ENCODE data around the gene WDSUB1. TPM values are rescaled to one million over a fixed set of nuclear protein-coding genes. Genes with fewer than 3 reads are reported as not detected.

WDSUB1 gene
- total RNA-seq, 1 experiment from 2014 or later: 7.7 TPM

DNA sequence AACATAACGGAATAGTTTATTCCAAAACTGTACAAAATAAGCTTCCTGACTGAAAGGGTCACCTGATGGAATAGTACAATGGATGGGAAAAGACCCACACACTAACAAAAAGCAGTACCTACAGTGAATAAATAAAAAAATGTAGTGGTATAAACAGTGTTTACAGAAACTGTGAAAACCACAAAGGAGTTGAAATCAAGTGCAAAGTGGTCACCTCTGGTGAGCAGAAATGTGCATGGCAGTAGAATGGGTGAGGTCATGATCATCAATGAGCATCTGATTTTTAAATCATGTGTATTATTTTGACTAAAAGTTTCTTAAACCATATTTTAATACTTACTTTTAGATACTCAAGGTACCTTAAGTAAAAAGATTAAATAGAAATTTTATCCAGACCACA lies 11.4 kb downstream of the WDSUB1 start:
- Histone ChIP-seq H3K4me1 (ENCODE audit: control insufficient read depth, insufficient read depth, low read length) (no peaks in the 10 kb centered on the region), H3K27ac (ENCODE audit: low read length) (no peak overlapping the region), H3K36me3 (ENCODE audit: control insufficient read depth, insufficient read depth, low read length) (no peaks in the 10 kb centered on the region; the same call in 1 of the 2 replicates), H3K9me3 (ENCODE audit: control insufficient read depth, insufficient read depth, low read depth, low read length) (no peaks in the 10 kb centered on the region), H3K4me3 (ENCODE audit: low read depth in 2 of 2, low read length in 2 of 2) (no peak overlapping the region), H3K27me3 (ENCODE audit: control insufficient read depth, insufficient read depth, low read length) (no peaks in the 10 kb centered on the region)
- no TSS peak for BruUV-seq (replicated peaks)
- TF ChIP-seq POLR2AphosphoS5 (IDR thresholded peaks at IDR 0.05; ENCODE audit: low read depth, low read length): no peak
- TF ChIP-seq CTCF (IDR thresholded peaks at IDR 0.05): no peak
- TF ChIP-seq TCF7L2 (IDR thresholded peaks at IDR 0.05; ENCODE audit: low read depth, low read length): no peak
- no peak for TF ChIP-seq SIN3A (IDR thresholded peaks at IDR 0.05; ENCODE audit: borderline replicate concordance, insufficient read depth, low read depth, low read length)
- no peak for TF ChIP-seq REST (IDR thresholded peaks at IDR 0.05; ENCODE audit: insufficient read depth in 1 of 2, low read depth in 2 of 2, low read length in 1 of 2)
- in situ Hi-C loops (cut with HindIII; ENCODE audit: low pct_unique_long_range_greater_than_20kb, low sequenced_read_pairs) (no loop called here), intact Hi-C loops (cut with micrococcal nuclease; ENCODE audit: unreplicated experiment) (no loop called here)
- ATAC-seq (no peak), DNase-seq (ENCODE audit: low read depth, low spot score) (no peak)
- ChIA-PET CTCF (no interaction called here), POLR2A (no interaction called here)

DNA sequence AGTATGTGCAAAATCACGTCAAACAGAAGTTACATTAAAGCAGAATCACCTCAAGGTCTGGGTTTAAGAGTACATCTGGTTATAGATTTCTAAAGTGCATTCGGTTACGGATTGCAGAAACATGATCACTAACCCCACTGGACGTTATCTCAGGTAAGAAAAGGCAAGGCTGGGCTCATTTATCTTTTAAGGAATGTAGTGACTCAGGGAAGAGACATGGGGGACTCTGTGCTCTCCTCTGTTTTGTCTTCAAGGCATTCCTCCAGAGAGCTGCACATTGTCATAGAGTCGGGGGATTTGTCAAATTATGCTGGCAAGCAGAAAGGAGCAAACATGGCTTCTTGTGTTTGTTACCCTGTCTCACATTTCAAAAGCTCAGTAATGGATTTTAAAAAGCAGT lies 14.3 kb downstream of the WDSUB1 start:
- TF ChIP-seq REST (IDR thresholded peaks at IDR 0.05; ENCODE audit: insufficient read depth in 1 of 2, low read depth in 2 of 2, low read length in 1 of 2) (no peak), TCF7L2 (IDR thresholded peaks at IDR 0.05; ENCODE audit: low read depth, low read length) (no peak)
- Histone ChIP-seq H3K36me3 (ENCODE audit: control insufficient read depth, insufficient read depth, low read length) (no peaks in the 10 kb centered on the region), H3K9me3 (ENCODE audit: control insufficient read depth, insufficient read depth, low read depth, low read length) (no peaks in the 10 kb centered on the region), H3K4me3 (ENCODE audit: low read depth in 2 of 2, low read length in 2 of 2) (no peak overlapping the region), H3K27me3 (ENCODE audit: control insufficient read depth, insufficient read depth, low read length) (no peaks in the 10 kb centered on the region), H3K27ac (ENCODE audit: low read length) (no peak overlapping the region), H3K4me1 (ENCODE audit: control insufficient read depth, insufficient read depth, low read length) (no peaks in the 10 kb centered on the region)
- CTCF ChIA-PET: no interaction called here
- BruUV-seq (replicated peaks): no TSS peak
- intact Hi-C loops (cut with micrococcal nuclease; ENCODE audit: unreplicated experiment) (no loop called here), in situ Hi-C loops (cut with HindIII; ENCODE audit: low pct_unique_long_range_greater_than_20kb, low sequenced_read_pairs) (no loop called here)
- ATAC-seq (no peak), DNase-seq (ENCODE audit: low read depth, low spot score) (no peak)
- POLR2A ChIA-PET: no interaction called here
